ENCODE data around the gene LTBR.

Gene LTBR

DNA sequence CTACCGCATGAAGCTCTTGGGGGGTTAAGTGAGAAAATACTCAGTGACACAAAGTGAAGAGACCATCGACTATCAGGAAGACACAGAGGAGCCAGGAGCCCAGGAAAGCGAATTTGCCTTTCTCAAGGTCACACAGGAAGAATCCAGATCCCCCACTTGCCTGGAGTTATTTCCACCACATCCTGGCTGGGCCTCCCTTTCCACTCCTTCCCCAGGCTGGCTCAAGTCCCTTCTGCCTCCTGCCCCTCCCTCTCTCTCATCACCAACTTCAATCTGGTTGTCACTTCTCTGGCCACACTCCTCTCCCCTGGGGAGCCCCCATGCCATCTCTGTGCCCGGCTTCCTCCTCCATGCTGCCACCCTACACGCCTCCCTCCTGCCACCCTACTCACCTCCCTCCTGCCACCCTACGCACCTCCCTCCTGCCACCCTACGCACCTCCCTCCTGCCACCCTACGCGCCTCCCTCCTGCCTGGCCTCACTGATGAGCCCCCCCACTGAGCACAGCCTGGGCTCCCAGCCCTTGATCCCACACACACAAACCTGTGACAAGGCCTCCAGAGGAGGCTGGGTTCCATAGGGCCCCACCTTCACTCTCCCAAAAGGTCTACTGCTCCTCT is 14.9 kb upstream of the LTBR start:
- H3K4me3 ChIP-seq (ENCODE audit: low read depth, low read length) = no peak overlapping the region
- DNase-seq (ENCODE audit: low read depth) = no peak
- TF ChIP-seq, protein P1, sequence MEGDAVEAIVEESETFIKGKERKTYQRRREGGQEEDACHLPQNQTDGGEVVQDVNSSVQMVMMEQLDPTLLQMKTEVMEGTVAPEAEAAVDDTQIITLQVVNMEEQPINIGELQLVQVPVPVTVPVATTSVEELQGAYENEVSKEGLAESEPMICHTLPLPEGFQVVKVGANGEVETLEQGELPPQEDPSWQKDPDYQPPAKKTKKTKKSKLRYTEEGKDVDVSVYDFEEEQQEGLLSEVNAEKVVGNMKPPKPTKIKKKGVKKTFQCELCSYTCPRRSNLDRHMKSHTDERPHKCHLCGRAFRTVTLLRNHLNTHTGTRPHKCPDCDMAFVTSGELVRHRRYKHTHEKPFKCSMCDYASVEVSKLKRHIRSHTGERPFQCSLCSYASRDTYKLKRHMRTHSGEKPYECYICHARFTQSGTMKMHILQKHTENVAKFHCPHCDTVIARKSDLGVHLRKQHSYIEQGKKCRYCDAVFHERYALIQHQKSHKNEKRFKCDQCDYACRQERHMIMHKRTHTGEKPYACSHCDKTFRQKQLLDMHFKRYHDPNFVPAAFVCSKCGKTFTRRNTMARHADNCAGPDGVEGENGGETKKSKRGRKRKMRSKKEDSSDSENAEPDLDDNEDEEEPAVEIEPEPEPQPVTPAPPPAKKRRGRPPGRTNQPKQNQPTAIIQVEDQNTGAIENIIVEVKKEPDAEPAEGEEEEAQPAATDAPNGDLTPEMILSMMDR (conservative IDR thresholded peaks at IDR 0.05; ENCODE audit: low read depth, low read length) = no peak

DNA sequence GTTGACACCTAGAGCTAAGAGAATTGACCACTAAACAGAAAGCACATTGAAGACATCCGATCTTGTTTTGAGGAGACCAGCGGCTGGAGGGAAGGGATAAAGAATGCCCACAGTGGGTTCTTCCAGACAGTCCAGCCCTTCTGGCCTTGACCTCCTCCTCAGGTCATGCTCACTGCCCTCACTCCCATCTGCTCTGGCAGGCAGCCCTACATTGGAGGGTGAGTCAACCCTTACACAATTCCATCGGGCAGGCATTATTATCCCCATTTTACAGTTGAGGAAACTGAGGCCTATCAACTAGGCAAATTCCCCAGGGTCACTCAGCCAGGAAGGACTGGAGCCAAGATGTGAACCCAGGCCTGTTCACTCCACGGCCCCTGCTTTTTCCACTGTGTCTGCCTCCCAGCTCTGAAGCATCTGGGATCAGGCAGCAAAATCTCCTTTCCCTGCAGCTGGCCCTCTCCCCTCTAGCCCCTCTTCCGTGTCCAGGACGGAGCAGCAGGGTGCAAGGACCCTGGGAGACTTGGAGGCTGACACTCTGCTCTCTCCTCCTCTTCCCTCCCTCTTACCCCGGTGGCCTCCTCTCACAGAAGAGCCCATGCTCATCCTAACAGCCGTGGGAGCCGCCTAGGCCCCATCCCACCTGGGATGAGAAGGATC is 13.9 kb upstream of the LTBR start:
- DNase-seq (ENCODE audit: low read depth) = peak; percentile 39
- TF ChIP-seq, protein P1 (conservative IDR thresholded peaks at IDR 0.05; ENCODE audit: low read depth, low read length) = no peak
- no peak overlapping the region for H3K4me3 ChIP-seq (ENCODE audit: low read depth, low read length)

DNA sequence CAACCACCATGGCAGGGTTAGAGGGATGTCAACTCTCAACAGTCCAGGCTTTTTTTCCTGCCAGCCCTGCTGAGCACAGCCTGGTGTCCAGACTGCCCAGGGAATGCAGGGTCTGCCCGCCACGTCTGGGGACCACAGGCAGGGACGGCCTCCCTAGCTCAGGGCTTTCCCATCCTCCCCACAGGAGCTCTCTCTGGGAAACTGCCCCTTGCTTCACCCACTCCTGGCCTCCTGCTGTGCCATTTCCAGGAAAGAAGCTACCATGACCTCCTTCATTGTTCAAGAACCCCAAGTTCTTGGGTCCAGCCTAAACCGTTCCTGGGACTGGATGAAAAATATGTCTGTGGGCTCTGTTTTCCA is 13.4 kb upstream of the LTBR start:
- no peak overlapping the region for H3K4me3 ChIP-seq (ENCODE audit: low read depth, low read length)
- peak; percentile 27 for DNase-seq (ENCODE audit: low read depth)

DNA sequence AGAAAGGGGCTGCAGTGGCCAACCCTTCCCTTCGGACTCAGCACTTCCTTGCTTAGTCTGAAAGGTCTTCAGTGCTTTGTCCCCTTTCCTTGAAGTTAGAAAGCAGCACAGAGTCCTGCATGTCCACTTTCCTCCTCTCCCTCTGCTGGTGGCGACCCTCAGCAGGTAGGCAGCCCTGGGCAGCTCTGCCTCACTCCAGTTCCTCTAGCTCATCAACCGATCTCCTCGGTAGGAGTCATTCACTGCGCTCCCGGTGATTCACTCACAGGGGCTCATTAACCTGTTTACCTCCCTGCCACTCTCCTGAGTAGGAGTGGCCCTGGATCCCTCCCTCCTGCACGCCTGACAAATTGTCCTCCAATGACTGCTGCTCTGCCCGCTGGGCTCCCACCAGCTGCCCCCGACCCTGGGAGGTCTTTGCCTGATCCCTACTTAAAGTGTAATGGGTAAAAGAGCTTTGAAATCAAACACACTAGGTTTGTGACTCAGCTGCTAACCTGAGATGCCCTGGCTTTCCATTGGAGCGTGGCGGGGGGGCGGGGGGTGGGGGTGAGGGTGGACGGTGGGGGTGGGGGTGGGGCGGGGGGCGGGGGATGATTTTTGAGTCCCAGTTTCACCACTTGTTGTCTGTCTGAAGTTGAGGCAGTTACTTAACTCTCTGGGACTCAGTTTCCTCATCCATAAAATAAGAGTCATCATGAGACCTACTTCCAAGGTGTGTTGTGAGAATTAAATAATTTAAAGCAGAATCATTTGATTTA is 12.8 kb upstream of the LTBR start:
- DNase-seq (ENCODE audit: low read depth) = peak; percentile 79
- TF ChIP-seq, protein P1 (conservative IDR thresholded peaks at IDR 0.05; ENCODE audit: low read depth, low read length) = peak; percentile 56

More for the DNA sequence above, 13.4 kb upstream of the LTBR start:
- TF ChIP-seq, protein P1 (conservative IDR thresholded peaks at IDR 0.05; ENCODE audit: low read depth, low read length) = no peak

DNA sequence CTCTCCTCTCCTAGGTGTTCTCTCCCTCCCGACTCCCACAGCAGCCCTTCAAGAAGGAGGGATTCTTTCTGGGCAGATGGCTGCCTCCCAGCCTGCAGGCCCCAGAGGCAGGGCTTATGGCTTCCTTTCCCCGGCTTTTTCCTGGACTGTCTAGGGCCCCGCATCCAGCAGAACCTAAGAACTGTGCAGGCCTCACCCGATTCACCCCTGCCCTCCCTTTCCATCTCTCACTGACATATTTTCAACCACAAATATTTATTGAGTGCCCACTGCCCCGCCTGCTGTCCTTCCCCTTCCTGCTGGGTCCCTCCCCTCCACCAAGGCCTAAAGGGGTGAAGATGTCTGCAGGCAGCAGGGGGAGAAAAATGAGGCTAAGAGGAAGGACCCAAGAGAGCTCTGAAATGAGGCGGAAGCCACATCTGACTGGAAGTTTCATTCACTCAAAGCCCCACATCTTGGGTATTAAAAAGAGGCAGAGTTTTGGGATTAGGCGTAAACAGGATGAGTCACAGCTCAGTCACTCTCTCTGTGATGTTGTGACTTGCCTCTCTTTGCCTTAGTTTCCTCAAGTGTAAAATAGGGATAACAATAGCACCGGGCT is 11.5 kb upstream of the LTBR start:
- TF ChIP-seq, protein P1 (conservative IDR thresholded peaks at IDR 0.05; ENCODE audit: low read depth, low read length) = no peak
- DNase-seq (ENCODE audit: low read depth) = peak; percentile 83
- no peak overlapping the region for H3K4me3 ChIP-seq (ENCODE audit: low read depth, low read length)

More for the DNA sequence above, 12.8 kb upstream of the LTBR start:
- no peak overlapping the region for H3K4me3 ChIP-seq (ENCODE audit: low read depth, low read length)

DNA sequence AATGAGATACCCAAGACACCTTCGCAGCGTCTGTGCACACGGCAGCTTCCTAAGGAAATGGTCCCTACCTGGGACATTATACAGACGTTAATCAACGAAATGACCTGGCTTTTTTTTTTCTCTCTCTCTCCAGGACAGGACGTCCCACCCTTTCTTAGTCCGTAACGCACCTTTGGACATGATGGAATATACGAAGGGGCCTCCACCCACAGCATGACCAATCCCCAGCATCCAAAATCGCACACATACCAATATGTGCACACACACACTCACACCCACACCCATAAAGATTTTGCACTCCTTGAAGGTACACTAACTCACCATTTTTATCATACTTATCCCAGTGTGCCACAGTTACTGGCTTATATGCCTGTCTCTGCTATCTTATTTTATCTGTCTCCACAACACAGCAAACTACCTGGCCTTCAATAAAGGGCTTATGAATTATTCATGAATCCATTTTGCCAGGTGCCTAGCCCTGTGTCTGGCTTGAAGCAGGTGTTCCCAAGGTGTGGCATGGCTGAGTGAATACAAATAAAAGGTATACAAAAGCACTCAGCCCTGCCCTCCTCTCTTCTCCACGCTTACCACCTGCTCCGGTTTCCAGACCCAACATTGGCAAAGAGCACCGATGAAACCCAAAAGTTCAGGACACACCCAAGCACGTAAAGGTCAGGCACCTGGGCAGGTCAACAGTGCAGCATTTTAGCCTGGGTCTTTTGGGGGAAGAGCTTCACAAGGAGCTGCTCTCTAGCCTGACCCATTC is 10.8 kb upstream of the LTBR start:
- TF ChIP-seq, protein P1 (conservative IDR thresholded peaks at IDR 0.05; ENCODE audit: low read depth, low read length) = no peak
- no peak overlapping the region for H3K4me3 ChIP-seq (ENCODE audit: low read depth, low read length)
- DNase-seq (ENCODE audit: low read depth) = no peak

Data from choroid plexus epithelial cell (primary cell).